Neural progenitor cell (in vitro differentiated cells): ENCODE measurements around the gene LRFN5. TPM values are rescaled to one million over a fixed set of nuclear protein-coding genes. Genes with fewer than 3 reads are reported as not detected.

Source experiments
- DNase-seq: peaks from one replicate; pipeline ENCODE4 v3.0.0-alpha.2; 2016; ENCODE audit warnings: low spot score
- H2AFZ ChIP-seq: fragments of 200-600 bp; sonication (generic); replicated peaks from 2 replicates; pipeline ENCODE4 v1.6.1; 2016; ENCODE audit warnings: antibody characterized with exemption
- H3F3A ChIP-seq: fragments of 200-600 bp; sonication (generic); 2 replicates; pipeline ENCODE4 v1.6.1; 2016; ENCODE audit warnings: antibody characterized with exemption, low read depth
- H3K27ac ChIP-seq: fragments of 200-600 bp; sonication (generic); 2 replicates; pipeline ENCODE4 v1.5.1; 2016; ENCODE audit warnings: mild to moderate bottlenecking
- H3K27me3 ChIP-seq: fragments of 200-600 bp; sonication (generic); 2 replicates; pipeline ENCODE4 v1.6.1; 2016; ENCODE audit warnings: mild to moderate bottlenecking, moderate library complexity
- H3K36me3 ChIP-seq: fragments of 200-600 bp; sonication (generic); 2 replicates; pipeline ENCODE4 v1.5.1; 2016
- H3K4me1 ChIP-seq: fragments of 200-600 bp; sonication (generic); 2 replicates; pipeline ENCODE4 v1.6.1; 2016; ENCODE audit warnings: mixed run types
- H3K4me2 ChIP-seq: fragments of 200-600 bp; sonication (generic); 2 replicates; pipeline ENCODE4 v1.6.1; 2016
- H3K4me3 ChIP-seq: fragments of 200-600 bp; sonication (generic); 2 replicates; pipeline ENCODE4 v1.5.1; 2016
- H3K79me2 ChIP-seq: fragments of 200-600 bp; sonication (generic); 2 replicates; pipeline ENCODE4 v1.6.1; 2016; ENCODE audit warnings: low read depth
- H3K9ac ChIP-seq: fragments of 200-600 bp; sonication (generic); 2 replicates; pipeline ENCODE4 v1.6.1; 2016
- H3K9me3 ChIP-seq: fragments of 200-600 bp; sonication (generic); 2 replicates; pipeline ENCODE4 v1.5.1; 2016; ENCODE audit warnings: low read depth
- H4K20me1 ChIP-seq: fragments of 200-600 bp; sonication (generic); 2 replicates; pipeline ENCODE4 v1.6.1; 2016; ENCODE audit warnings: low read depth
- H3K27ac Mint-ChIP-seq: 3 replicates; pipeline ENCODE4 v1.8.0; 2021; ENCODE audit warnings: mixed read lengths
- H3K27me3 Mint-ChIP-seq: 2 replicates; pipeline ENCODE4 v1.8.0; 2022; ENCODE audit warnings: low read depth, mild to moderate bottlenecking, inconsistent platforms, moderate library complexity, mixed read lengths; ENCODE audit not compliant: insufficient read depth
- H3K36me3 Mint-ChIP-seq: 3 replicates; pipeline ENCODE4 v1.8.0; 2021; ENCODE audit warnings: mixed read lengths
- H3K4me1 Mint-ChIP-seq: 3 replicates; pipeline ENCODE4 v1.8.0; 2021; ENCODE audit warnings: mixed read lengths
- H3K4me3 Mint-ChIP-seq: 3 replicates; pipeline ENCODE4 v1.8.0; 2021; ENCODE audit warnings: mild to moderate bottlenecking, moderate library complexity, mixed read lengths
- H3K9me3 Mint-ChIP-seq: 3 replicates; pipeline ENCODE4 v1.8.0; 2020; ENCODE audit warnings: mixed read lengths
- CTCF ChIP-seq: fragments of 200-600 bp; sonication (generic); IDR thresholded peaks from 2 replicates; pipeline ENCODE4 v1.5.1; 2017; ENCODE audit warnings: antibody characterized with exemption, mild to moderate bottlenecking
- EZH2 ChIP-seq: fragments of 200-600 bp; sonication (generic); IDR thresholded peaks from 2 replicates; pipeline ENCODE4 v1.6.1; 2017; ENCODE audit warnings: antibody characterized with exemption, mild to moderate bottlenecking, moderate library complexity
- EZH2phosphoT487 ChIP-seq: fragments of 200-600 bp; sonication (generic); IDR thresholded peaks from 2 replicates; pipeline ENCODE4 v1.6.1; 2017; ENCODE audit warnings: antibody characterized with exemption
- total RNA-seq: library from RNA; depleted of rRNA; stranded (reverse); fragments of >200 nt; gene quantifications from 2 replicates; pipeline ENCODE4 v1.2.3, GENCODE V29; 2015; ENCODE audit warnings: low replicate concordance

LRFN5 gene
- total RNA-seq, 1 donor from 2014 or later: 0.49 TPM

GRCh38 chr14:41878321-41878720, 271.6 kb downstream of the LRFN5 start:
- no peak overlapping the region for H3K4me2 ChIP-seq
- H3K27me3 ChIP-seq: no peaks in the 10 kb centered on the region
- peaks cover 3% of the 10 kb centered on the region for H3K4me1 Mint-ChIP-seq
- no peak overlapping the region for H3K27ac ChIP-seq
- H3K9me3 Mint-ChIP-seq: no peaks in the 10 kb centered on the region
- H3K27ac Mint-ChIP-seq: no peak overlapping the region
- no peaks in the 10 kb centered on the region for H3K9me3 ChIP-seq
- H3F3A ChIP-seq: no peaks in the 10 kb centered on the region
- no peaks in the 10 kb centered on the region for H3K4me1 ChIP-seq
- H4K20me1 ChIP-seq: no peaks in the 10 kb centered on the region
- DNase-seq: no peak
- H3K4me3 Mint-ChIP-seq: no peak overlapping the region
- H3K9ac ChIP-seq: no peak overlapping the region
- TF ChIP-seq CTCF (no peak), EZH2phosphoT487 (no peak), EZH2 (no peak)
- H3K27me3 Mint-ChIP-seq: no peaks in the 10 kb centered on the region
- no peaks in the 10 kb centered on the region for H3K36me3 Mint-ChIP-seq
- H2AFZ ChIP-seq: no peak overlapping the region
- no peaks in the 10 kb centered on the region for H3K36me3 ChIP-seq
- no peak overlapping the region for H3K4me3 ChIP-seq
- no peaks in the 10 kb centered on the region for H3K79me2 ChIP-seq

- Histone ChIP-seq H4K20me1 (no peaks in the 10 kb centered on the region), H3K27ac (no peak overlapping the region), H3K9ac (no peak overlapping the region), H3K36me3 (no peaks in the 10 kb centered on the region), H3K79me2 (no peaks in the 10 kb centered on the region), H3F3A (no peaks in the 10 kb centered on the region), H3K4me1 (no peaks in the 10 kb centered on the region), H3K4me2 (no peak overlapping the region), H2AFZ (no peak overlapping the region), H3K4me3 (no peak overlapping the region), H3K27me3 (no peaks in the 10 kb centered on the region), H3K9me3 (no peaks in the 10 kb centered on the region)
- Mint-ChIP-seq H3K27ac (no peak overlapping the region), H3K9me3 (no peaks in the 10 kb centered on the region), H3K36me3 (no peaks in the 10 kb centered on the region), H3K27me3 (no peaks in the 10 kb centered on the region), H3K4me1 (no peaks in the 10 kb centered on the region), H3K4me3 (no peak overlapping the region)
- TF ChIP-seq EZH2 (no peak), EZH2phosphoT487 (no peak), CTCF (no peak)
- no peak for DNase-seq
These were observed 284.9 kb downstream of the LRFN5 start for GRCh38 chr14:41891624-41892023.

DNA sequence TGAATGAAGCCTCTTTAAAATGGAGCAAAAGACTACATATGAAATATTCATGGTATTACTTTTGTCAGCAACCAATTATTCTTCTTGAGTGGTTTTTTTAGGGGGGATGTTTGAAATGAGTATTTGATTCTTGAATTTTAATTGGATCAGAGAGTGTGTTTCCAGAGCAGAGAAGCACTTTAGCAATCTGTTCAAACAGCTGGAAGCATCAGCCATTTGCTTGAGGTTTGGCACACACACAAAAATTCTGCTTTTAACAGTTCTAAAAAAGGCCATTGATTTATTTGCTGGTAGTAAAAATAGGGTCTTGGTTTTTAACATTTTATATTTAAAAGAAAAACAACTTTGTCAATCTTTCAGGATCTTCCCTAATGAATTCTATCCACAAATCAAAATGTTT, 292.7 kb downstream of the LRFN5 start:
- no peaks in the 10 kb centered on the region for H3K36me3 Mint-ChIP-seq
- no peak for DNase-seq
- no peaks in the 10 kb centered on the region for H3K36me3 ChIP-seq
- H3K27me3 Mint-ChIP-seq: no peaks in the 10 kb centered on the region
- H3K9me3 Mint-ChIP-seq: no peaks in the 10 kb centered on the region
- H3K27ac Mint-ChIP-seq: no peak overlapping the region
- H3K27me3 ChIP-seq: no peaks in the 10 kb centered on the region
- H3K4me1 ChIP-seq: no peaks in the 10 kb centered on the region
- no peak overlapping the region for H2AFZ ChIP-seq
- TF ChIP-seq EZH2: no peak
- no peak for TF ChIP-seq CTCF
- TF ChIP-seq EZH2phosphoT487: no peak
- H3K9ac ChIP-seq: no peak overlapping the region
- peaks cover 3% of the 10 kb centered on the region for H3K4me1 Mint-ChIP-seq
- H3K4me3 ChIP-seq: no peak overlapping the region
- H3K79me2 ChIP-seq: no peaks in the 10 kb centered on the region
- no peaks in the 10 kb centered on the region for H4K20me1 ChIP-seq
- no peak overlapping the region for H3K4me3 Mint-ChIP-seq
- no peaks in the 10 kb centered on the region for H3K9me3 ChIP-seq
- no peak overlapping the region for H3K27ac ChIP-seq
- no peak overlapping the region for H3K4me2 ChIP-seq
- H3F3A ChIP-seq: no peaks in the 10 kb centered on the region

- H3K4me3 Mint-ChIP-seq: no peak overlapping the region
- no peak for DNase-seq
- no peaks in the 10 kb centered on the region for H3K27me3 Mint-ChIP-seq
- no peaks in the 10 kb centered on the region for H3K36me3 Mint-ChIP-seq
- Histone ChIP-seq H3K27me3 (no peaks in the 10 kb centered on the region), H2AFZ (no peak overlapping the region), H3K9me3 (no peaks in the 10 kb centered on the region), H3K4me3 (no peak overlapping the region), H3K36me3 (no peaks in the 10 kb centered on the region), H3K4me2 (no peak overlapping the region), H3K4me1 (no peaks in the 10 kb centered on the region), H3K9ac (no peak overlapping the region), H3K79me2 (no peaks in the 10 kb centered on the region), H4K20me1 (no peaks in the 10 kb centered on the region), H3F3A (no peaks in the 10 kb centered on the region), H3K27ac (no peak overlapping the region)
- no peak overlapping the region for H3K27ac Mint-ChIP-seq
- H3K9me3 Mint-ChIP-seq: no peaks in the 10 kb centered on the region
- TF ChIP-seq EZH2phosphoT487 (no peak), EZH2 (no peak), CTCF (no peak)
- H3K4me1 Mint-ChIP-seq: peaks cover 3% of the 10 kb centered on the region
These were observed 294.0 kb downstream of the LRFN5 start for GRCh38 chr14:41900644-41901043.
